HepG2 (cell line): ENCODE measurements around the gene IFT88. TPM values are rescaled to one million over a fixed set of nuclear protein-coding genes. Genes with fewer than 3 reads are reported as not detected.

ENCODE experiments used
- EEA1 ChIP-seq: sonication (generic); formaldehyde crosslinking; IDR thresholded peaks from 2 replicates; pipeline ENCODE4 v1.5.1; 2020; ENCODE audit warnings: mild to moderate bottlenecking, missing genetic modification reagents, borderline replicate concordance
- ETV6 ChIP-seq: sonication (generic); formaldehyde crosslinking; conservative IDR thresholded peaks from 2 replicates; pipeline ENCODE4 v1.4.0; 2020; ENCODE audit warnings: missing genetic modification reagents
- EZH2 ChIP-seq: conservative IDR thresholded peaks from 2 replicates; pipeline ENCODE4 v1.6.1; 2012; ENCODE audit warnings: mild to moderate bottlenecking, low read depth, low read length, moderate library complexity
- JUNB ChIP-seq: sonication (generic); formaldehyde crosslinking; IDR thresholded peaks from 2 replicates; pipeline ENCODE4 v1.8.0; 2022; ENCODE audit warnings: missing genetic modification reagents, mild to moderate bottlenecking, borderline replicate concordance
- KIAA2018 ChIP-seq: sonication (generic); formaldehyde crosslinking; IDR thresholded peaks from 2 replicates; pipeline ENCODE4 v1.5.0; 2020; ENCODE audit warnings: mild to moderate bottlenecking, missing genetic modification reagents, borderline replicate concordance
- NR0B2 ChIP-seq: sonication (generic); formaldehyde crosslinking; IDR thresholded peaks from 2 replicates; pipeline ENCODE4 v1.4.0; 2020; ENCODE audit warnings: mild to moderate bottlenecking, missing genetic modification reagents
- ZBTB34 ChIP-seq: sonication (generic); formaldehyde crosslinking; IDR thresholded peaks from 2 replicates; pipeline ENCODE4 v1.8.0; 2022; ENCODE audit warnings: mild to moderate bottlenecking, missing genetic modification reagents
- ZBTB44 ChIP-seq: sonication (generic); formaldehyde crosslinking; IDR thresholded peaks from 2 replicates; pipeline ENCODE4 v1.4.0; 2020; ENCODE audit warnings: missing genetic modification reagents
- ZNF136 ChIP-seq: sonication (generic); formaldehyde crosslinking; IDR thresholded peaks from 2 replicates; pipeline ENCODE4 v1.8.1; 2022; ENCODE audit warnings: low read depth, mild to moderate bottlenecking, moderate library complexity, missing genetic modification reagents
- ZNF343 ChIP-seq: sonication (generic); formaldehyde crosslinking; IDR thresholded peaks from 2 replicates; pipeline ENCODE4 v1.4.0; 2020; ENCODE audit warnings: mild to moderate bottlenecking, missing genetic modification reagents
- ZNF430 ChIP-seq: sonication (generic); formaldehyde crosslinking; IDR thresholded peaks from 2 replicates; pipeline ENCODE4 v1.9.0; 2021; ENCODE audit warnings: mild to moderate bottlenecking, missing genetic modification reagents
- ZNF513 ChIP-seq: sonication (generic); formaldehyde crosslinking; conservative IDR thresholded peaks from 2 replicates; pipeline ENCODE4 v1.5.0; 2020; ENCODE audit warnings: missing genetic modification reagents
- ZNF776 ChIP-seq: sonication (generic); formaldehyde crosslinking; IDR thresholded peaks from 2 replicates; pipeline ENCODE4 v1.4.0; 2020; ENCODE audit warnings: mild to moderate bottlenecking, missing genetic modification reagents
- polyA plus RNA-seq, 8 experiments: library from polyadenylated mRNA; depleted of rRNA in 3 of 8; stranded (reverse) in 7 of 8; unstranded in 1 of 8; fragments of >200 nt; fragmentation: Illumina TruSeq in 4 of 8; extraction: Trizol in 4 of 8; gene quantifications; 2 replicates each; pipeline versions ENCODE4 v1.2.1 to v1.2.3, GENCODE V29; 2011 to 2016; ENCODE audit warnings: low read depth in 4 of 8, missing spikeins in 1 of 8, mixed read lengths in 1 of 8; ENCODE audit not compliant: insufficient read depth in 1 of 8
- total RNA-seq, 5 experiments: library from RNA; depleted of rRNA; stranded (reverse); fragments of >200 nt; fragmentation: Illumina TruSeq; extraction: Trizol; gene quantifications; 2 replicates each; pipeline ENCODE4 v1.2.3, GENCODE V29; 2016; ENCODE audit warnings: low read depth in 1 of 5

IFT88 gene
- total and polyA plus RNA-seq, 2 of the 13 experiments (the other 11 are each of a cell fraction or from before 2014, with no cell fraction given) = 8.4 to 19.9 TPM

- no peak for TF ChIP-seq ZBTB44
- no peak for TF ChIP-seq ZNF136 (CRISPR knock-in tag)
- no peak for TF ChIP-seq ZBTB34 (CRISPR knock-in tag)
- TF ChIP-seq EZH2 = no peak
- TF ChIP-seq NR0B2 (CRISPR knock-in tag) = no peak
- TF ChIP-seq EEA1 (CRISPR knock-in tag) = no peak
- no peak; the same call in 1 of the 2 replicates for TF ChIP-seq ZNF430 (CRISPR knock-in tag)
- TF ChIP-seq ETV6 (CRISPR knock-in tag) = peak; percentile 32; the same call in 1 of the 2 replicates
- TF ChIP-seq ZNF776 (CRISPR knock-in tag) = peak; percentile 69
- TF ChIP-seq KIAA2018 = no peak
- TF ChIP-seq ZNF513 (CRISPR knock-in tag) = no peak
- TF ChIP-seq JUNB (CRISPR knock-in tag) = peak; percentile 41; the same call in 1 of the 2 replicates
- peak; percentile 68; the same call in 1 of the 2 replicates for TF ChIP-seq ZNF343 (CRISPR knock-in tag)
Observed at GRCh38 chr13:20566898-20567874, at the start of gene IFT88 (continued).
